ENCODE measurements around the gene PAIP2. TPM values are rescaled to one million over a fixed set of nuclear protein-coding genes. Genes with fewer than 3 reads are reported as not detected.

The PAIP2 gene
- total RNA-seq, 2 donors from 2014 or later, result 29.0 to 54.2 TPM

DNA sequence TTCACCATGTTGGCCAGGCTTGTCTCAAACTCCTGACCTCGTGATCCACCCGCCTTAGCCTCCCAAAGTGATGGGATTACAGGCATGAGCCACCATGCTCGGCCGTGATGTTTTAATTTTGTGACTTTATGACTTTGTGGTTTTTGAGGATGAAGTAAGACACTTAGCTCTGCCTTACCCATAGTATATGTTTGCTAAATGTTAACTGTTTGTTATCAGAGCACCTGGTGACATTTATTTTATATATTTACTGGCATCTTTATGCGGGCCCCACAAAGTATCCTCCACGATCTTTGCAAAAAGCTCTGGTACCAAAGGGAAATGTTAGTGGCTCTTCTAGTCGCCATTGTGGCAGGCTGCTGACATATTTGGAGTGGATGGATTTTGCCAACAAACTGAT lies 34.7 kb downstream of the PAIP2 start:
- no peak overlapping the region for H3K27ac ChIP-seq
- H3K27me3 ChIP-seq, result no peaks in the 10 kb centered on the region
- intact Hi-C loops (cut with DNase I), result no loop called here
- peaks cover 10% of the 10 kb centered on the region for H3K4me1 ChIP-seq
- H3K4me3 ChIP-seq, result no peak overlapping the region
- WGBS, 2 donors, result 92 to 93% methylated on average over 7 of the region's 7 CpGs
- no peaks in the 10 kb centered on the region for H3K9me3 ChIP-seq
- TF ChIP-seq POLR2A (IDR thresholded peaks at IDR 0.05), result no peak
- TF ChIP-seq, protein P1, sequence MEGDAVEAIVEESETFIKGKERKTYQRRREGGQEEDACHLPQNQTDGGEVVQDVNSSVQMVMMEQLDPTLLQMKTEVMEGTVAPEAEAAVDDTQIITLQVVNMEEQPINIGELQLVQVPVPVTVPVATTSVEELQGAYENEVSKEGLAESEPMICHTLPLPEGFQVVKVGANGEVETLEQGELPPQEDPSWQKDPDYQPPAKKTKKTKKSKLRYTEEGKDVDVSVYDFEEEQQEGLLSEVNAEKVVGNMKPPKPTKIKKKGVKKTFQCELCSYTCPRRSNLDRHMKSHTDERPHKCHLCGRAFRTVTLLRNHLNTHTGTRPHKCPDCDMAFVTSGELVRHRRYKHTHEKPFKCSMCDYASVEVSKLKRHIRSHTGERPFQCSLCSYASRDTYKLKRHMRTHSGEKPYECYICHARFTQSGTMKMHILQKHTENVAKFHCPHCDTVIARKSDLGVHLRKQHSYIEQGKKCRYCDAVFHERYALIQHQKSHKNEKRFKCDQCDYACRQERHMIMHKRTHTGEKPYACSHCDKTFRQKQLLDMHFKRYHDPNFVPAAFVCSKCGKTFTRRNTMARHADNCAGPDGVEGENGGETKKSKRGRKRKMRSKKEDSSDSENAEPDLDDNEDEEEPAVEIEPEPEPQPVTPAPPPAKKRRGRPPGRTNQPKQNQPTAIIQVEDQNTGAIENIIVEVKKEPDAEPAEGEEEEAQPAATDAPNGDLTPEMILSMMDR (IDR thresholded peaks at IDR 0.05), result no peak
- peaks cover 0 to 3% of the 10 kb centered on the region in 2 donors for H3K36me3 ChIP-seq (replicated peaks in 1 of 2; ENCODE audit: insufficient read depth in 1 of 2, low read depth in 2 of 2)
- no peak for ATAC-seq
- no peak for DNase-seq

GRCh38 chr5:139377226-139377625 lies 35.6 kb downstream of the PAIP2 start:
- Histone ChIP-seq H3K27ac (no peak overlapping the region), H3K4me1 (peaks cover 12% of the 10 kb centered on the region), H3K9me3 (no peaks in the 10 kb centered on the region), H3K27me3 (no peaks in the 10 kb centered on the region), H3K4me3 (no peak overlapping the region), H3K36me3 (replicated peaks in 1 of 2; ENCODE audit: insufficient read depth in 1 of 2, low read depth in 2 of 2) (no peaks in the 10 kb centered on the region)
- no peak for ATAC-seq
- WGBS, 2 donors, result 75 to 78% methylated on average over 2 to 3 of the region's 3 CpGs
- intact Hi-C loops (cut with DNase I), result no loop called here
- TF ChIP-seq POLR2A (IDR thresholded peaks at IDR 0.05), result no peak
- TF ChIP-seq, protein P1 (IDR thresholded peaks at IDR 0.05), result no peak
- DNase-seq, result no peak

GRCh38 chr5:139378101-139378825 lies 36.6 kb downstream of the PAIP2 start:
- Histone ChIP-seq H3K27me3 (no peaks in the 10 kb centered on the region), H3K27ac (no peak overlapping the region), H3K9me3 (no peaks in the 10 kb centered on the region), H3K36me3 (replicated peaks in 1 of 2; ENCODE audit: insufficient read depth in 1 of 2, low read depth in 2 of 2) (no peaks in the 10 kb centered on the region), H3K4me1 (peaks cover 18% of the 10 kb centered on the region), H3K4me3 (no peak overlapping the region)
- intact Hi-C loops (cut with DNase I), result no loop called here
- WGBS, 2 donors, result 78 to 87% methylated on average over 32 to 38 of the region's 47 CpGs
- TF ChIP-seq, protein P1 (IDR thresholded peaks at IDR 0.05), result no peak
- TF ChIP-seq POLR2A (IDR thresholded peaks at IDR 0.05), result no peak
- DNase-seq (no peak), ATAC-seq (no peak)

- no peak for TF ChIP-seq POLR2A (IDR thresholded peaks at IDR 0.05)
- TF ChIP-seq, protein P1 (IDR thresholded peaks at IDR 0.05), result no peak
- WGBS, 2 donors, result 76 to 84% methylated on average over 11 to 13 of the region's 13 CpGs
- Histone ChIP-seq H3K9me3 (no peaks in the 10 kb centered on the region), H3K36me3 (replicated peaks in 1 of 2; ENCODE audit: insufficient read depth in 1 of 2, low read depth in 2 of 2) (no peaks in the 10 kb centered on the region), H3K27ac (no peak overlapping the region), H3K27me3 (no peaks in the 10 kb centered on the region), H3K4me3 (no peak overlapping the region), H3K4me1 (peaks cover 18% of the 10 kb centered on the region)
- DNase-seq (no peak), ATAC-seq (no peak)
- intact Hi-C loops (cut with DNase I), result no loop called here
Observed at GRCh38 chr5:139378941-139379361, 37.3 kb downstream of the PAIP2 start.
